SK-N-SH (cell line): ENCODE measurements around the gene ZNF24. TPM values are rescaled to one million over a fixed set of nuclear protein-coding genes. Genes with fewer than 3 reads are reported as not detected.

Experiments
- CTCF ChIA-PET: fragments of 300-600, 350-600 bp; formaldehyde crosslinking; extraction: SDS; loops from one replicate; lab custom pipeline; 2021; lab: Yijun Ruan, JAX
- POLR2A ChIA-PET: fragments of 350-600 bp; sonication (Branson Sonifier 250); formaldehyde crosslinking; extraction: SDS; loops from one replicate; lab custom pipeline; 2020; ENCODE audit warnings: antibody characterized with exemption, inconsistent platforms; lab: Yijun Ruan, JAX
- DNase-seq: peaks from one replicate; pipeline ENCODE4 v3.0.0; 2012
- H2AFZ ChIP-seq: fragments of 200-600 bp; sonication (generic); 2 replicates; pipeline ENCODE4 v1.8.1; 2016; ENCODE audit warnings: antibody characterized with exemption, mild to moderate bottlenecking, low read depth
- H3F3A ChIP-seq: fragments of 200-600 bp; sonication (generic); replicated peaks from 2 replicates; pipeline ENCODE3; 2016; ENCODE audit warnings: antibody characterized with exemption, mild to moderate bottlenecking; ENCODE audit not compliant: insufficient read depth
- H3K27ac ChIP-seq, 2 experiments: fragments of 200-500 bp in 1 of 2; fragments of 200-600 bp in 1 of 2; sonication (Bioruptor generic) in 1 of 2; sonication (generic), shearing (Covaris generic) in 1 of 2; 2 replicates each; pipeline versions ENCODE4 v1.5.1 to v1.6.1; 2014 to 2016; ENCODE audit warnings: low read depth in 2 of 2, inconsistent platforms in 1 of 2, low read length in 1 of 2, mild to moderate bottlenecking in 1 of 2, mixed read lengths in 1 of 2
- H3K27me3 ChIP-seq: fragments of 200-600 bp; sonication (generic), shearing (Covaris generic); 2 replicates; pipeline ENCODE4 v1.6.1; 2016; ENCODE audit warnings: mixed run types; ENCODE audit not compliant: insufficient read depth
- H3K36me3 ChIP-seq, 2 experiments: fragments of 200-500 bp in 1 of 2; fragments of 200-600 bp in 1 of 2; sonication (Bioruptor generic) in 1 of 2; sonication (generic) in 1 of 2; replicated peaks in 1 of 2; 2 replicates each; pipeline versions ENCODE3 to v1.5.1; 2014 to 2016; ENCODE audit warnings: low read length in 1 of 2, mild to moderate bottlenecking in 1 of 2; ENCODE audit not compliant: insufficient read depth in 2 of 2, control insufficient read depth in 1 of 2
- H3K4me1 ChIP-seq, 2 experiments: fragments of 200-500 bp in 1 of 2; fragments of 200-600 bp in 1 of 2; sonication (Bioruptor generic) in 1 of 2; sonication (generic), shearing (Covaris generic) in 1 of 2; 2 replicates each; pipeline versions ENCODE4 v1.5.1 to v1.6.1; 2014 to 2016; ENCODE audit warnings: low read depth in 1 of 2, low read length in 1 of 2, mixed run types in 1 of 2; ENCODE audit not compliant: insufficient read depth in 2 of 2, control insufficient read depth in 1 of 2
- H3K4me2 ChIP-seq: fragments of 200-600 bp; sonication (generic), shearing (Covaris generic); 2 replicates; pipeline ENCODE4 v1.6.1; 2017; ENCODE audit warnings: mixed run types
- H3K4me3 ChIP-seq, 2 experiments: fragments of 200-500 bp in 1 of 2; fragments of 200-600 bp in 1 of 2; sonication (Bioruptor generic) in 1 of 2; sonication (generic), shearing (Covaris generic) in 1 of 2; 2 replicates each; pipeline versions ENCODE4 v1.5.1 to v1.8.1; 2014 to 2016; ENCODE audit warnings: low read depth in 2 of 2, inconsistent platforms in 1 of 2, low read length in 1 of 2, mild to moderate bottlenecking in 1 of 2, mixed read lengths in 1 of 2, moderate library complexity in 1 of 2
- H3K79me2 ChIP-seq: fragments of 200-600 bp; sonication (generic); 2 replicates; pipeline ENCODE4 v1.8.1; 2017; ENCODE audit warnings: mild to moderate bottlenecking; ENCODE audit not compliant: insufficient read depth
- H3K9ac ChIP-seq: fragments of 200-600 bp; sonication (generic); 2 replicates; pipeline ENCODE4 v1.6.1; 2017; ENCODE audit warnings: mixed run types
- H3K9me2 ChIP-seq: fragments of 200-600 bp; sonication (generic); 2 replicates; pipeline ENCODE4 v1.6.1; 2017; ENCODE audit warnings: mixed run types
- H3K9me3 ChIP-seq: fragments of 200-600 bp; sonication (generic); 2 replicates; pipeline ENCODE4 v1.6.1; 2017; ENCODE audit warnings: mixed run types, mild to moderate bottlenecking, moderate library complexity
- H4K20me1 ChIP-seq: fragments of 200-600 bp; sonication (generic); 2 replicates; pipeline ENCODE4 v1.6.1; 2017; ENCODE audit warnings: mild to moderate bottlenecking, mixed run types; ENCODE audit not compliant: insufficient read depth
- CHD2 ChIP-seq: fragments of 150-350 bp; IDR thresholded peaks from 2 replicates; pipeline ENCODE4 v1.6.1; 2018; ENCODE audit warnings: low read length; ENCODE audit not compliant: partially characterized antibody
- EP300 ChIP-seq, 2 experiments: IDR thresholded peaks; 2 replicates each; pipeline versions ENCODE4 v1.4.0 to v1.6.1; 2012; ENCODE audit warnings: borderline replicate concordance in 1 of 2, low read depth in 1 of 2, low read length in 1 of 2
- EZH2phosphoT487 ChIP-seq: fragments of 200-600 bp; sonication (generic); IDR thresholded peaks from 2 replicates; pipeline ENCODE4 v1.6.1; 2017; ENCODE audit warnings: low read depth, mixed run types, mild to moderate bottlenecking, antibody characterized with exemption, moderate library complexity, borderline replicate concordance
- GABPA ChIP-seq: IDR thresholded peaks from 2 replicates; pipeline ENCODE4 v1.4.0; 2012; ENCODE audit warnings: low read depth, mild to moderate bottlenecking
- GATA2 ChIP-seq: sonication (generic); formaldehyde crosslinking; IDR thresholded peaks from 2 replicates; pipeline ENCODE4 v1.5.0; 2020; ENCODE audit warnings: mild to moderate bottlenecking, missing genetic modification reagents
- IRF3 ChIP-seq: fragments of 150-350 bp; IDR thresholded peaks from 2 replicates; pipeline ENCODE4 v1.6.1; 2016; ENCODE audit warnings: mild to moderate bottlenecking, low read depth, low read length
- JUND ChIP-seq: IDR thresholded peaks from 2 replicates; pipeline ENCODE4 v1.4.0; 2012
- NFIC ChIP-seq: IDR thresholded peaks from 2 replicates; pipeline ENCODE4 v1.4.0; 2012; ENCODE audit warnings: borderline replicate concordance
- PBX3 ChIP-seq: IDR thresholded peaks from 2 replicates; pipeline ENCODE4; 2012
- POLR2AphosphoS5 ChIP-seq: IDR thresholded peaks from 2 replicates; pipeline ENCODE4 v1.6.1; 2012; ENCODE audit warnings: low read depth, low read length
- RAD21 ChIP-seq: IDR thresholded peaks from 2 replicates; pipeline ENCODE4 v1.6.1; 2012; ENCODE audit warnings: mild to moderate bottlenecking, low read length
- RCOR1 ChIP-seq: fragments of 150-350 bp; IDR thresholded peaks from 2 replicates; pipeline ENCODE4 v1.6.1; 2017; ENCODE audit warnings: antibody characterized with exemption, low read length
- RFX5 ChIP-seq: IDR thresholded peaks from 2 replicates; pipeline ENCODE4 v1.6.1; 2012; ENCODE audit warnings: mild to moderate bottlenecking, improper control_type of control experiment, low read length
- SMC3 ChIP-seq: IDR thresholded peaks from 2 replicates; pipeline ENCODE4 v1.6.1; 2012; ENCODE audit warnings: low read depth, low read length, improper control_type of control experiment
- TAF1 ChIP-seq: IDR thresholded peaks from 2 replicates; pipeline ENCODE4 v1.6.1; 2012; ENCODE audit warnings: low read depth, mild to moderate bottlenecking, low read length, moderate library complexity, borderline replicate concordance
- TCF12 ChIP-seq: IDR thresholded peaks from 2 replicates; pipeline ENCODE4 v1.4.0; 2012
- WGBS: methylation state at CpG from one replicate; pipeline ENCODE4 v1.1.6; 2017; ENCODE audit warnings: low lambda C conversion rate; 5-methylcytosine and 5-hydroxymethylcytosine counted together
- polyA plus RNA-seq, 3 experiments: library from polyadenylated mRNA; depleted of rRNA; stranded (reverse); fragments of >200 nt; gene quantifications; 2 replicates each; pipeline ENCODE4 v1.2.3, GENCODE V29; 2012
- TF ChIP-seq, protein P1 (sequence below): IDR thresholded peaks from 2 replicates; pipeline ENCODE4 v1.4.0; 2012; ENCODE audit warnings: low read depth
- TF ChIP-seq, protein P2 (sequence below): fragments of 200-600 bp; sonication (generic); IDR thresholded peaks from 2 replicates; pipeline ENCODE4 v1.6.1; 2017; ENCODE audit warnings: antibody characterized with exemption, mild to moderate bottlenecking, moderate library complexity

The ZNF24 gene
- polyA plus RNA-seq, 1 of the 3 experiments (the other 2 are of a cell fraction), result 6.9 TPM

DNA sequence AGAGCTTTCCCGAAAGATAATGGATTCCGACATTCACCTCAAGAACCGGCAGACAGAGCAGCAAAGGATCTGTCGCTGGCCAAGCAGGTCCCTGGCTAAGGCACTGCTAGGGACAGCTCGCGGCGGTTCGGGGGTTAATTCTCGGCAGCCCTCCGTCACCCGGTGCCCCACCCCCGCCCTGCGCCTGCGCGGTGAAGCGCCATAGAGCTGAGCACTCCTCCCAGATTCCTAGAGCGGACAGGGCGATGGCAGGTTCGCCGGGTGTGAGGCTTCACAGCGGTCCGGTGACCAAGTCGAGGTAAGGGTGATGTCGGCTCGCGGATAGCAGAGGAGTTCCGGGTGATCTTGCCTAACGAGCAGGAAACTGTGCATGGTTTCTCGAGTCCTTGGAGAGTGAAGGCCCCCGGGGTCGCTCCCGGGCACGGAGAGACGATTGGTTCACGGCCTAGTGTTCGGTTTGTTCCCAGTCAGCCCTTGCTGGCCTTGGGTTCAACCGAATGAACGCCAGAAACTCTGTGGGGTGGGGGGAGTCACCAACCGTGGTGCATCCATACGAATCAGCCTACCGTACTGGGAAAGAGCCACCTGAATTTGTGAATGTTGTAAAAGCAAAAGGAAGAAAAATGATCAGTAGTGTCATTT lies 54.0 kb downstream of the ZNF24 start, which contains the start of gene ZSCAN30 (continued):
- TF ChIP-seq, protein P1, sequence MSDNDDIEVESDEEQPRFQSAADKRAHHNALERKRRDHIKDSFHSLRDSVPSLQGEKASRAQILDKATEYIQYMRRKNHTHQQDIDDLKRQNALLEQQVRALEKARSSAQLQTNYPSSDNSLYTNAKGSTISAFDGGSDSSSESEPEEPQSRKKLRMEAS, result peak; percentile 78; the same call in 1 of the 2 replicates
- TF ChIP-seq RAD21 (no peak), EP300 (IDR thresholded peaks at IDR 0.05; ENCODE audit: borderline replicate concordance in 1 of 2, low read depth in 1 of 2, low read length in 1 of 2) (peak in 1 of 2 experiments; percentile 4; a peak in 1 of 4 replicates), GABPA (peak; percentile 56), CHD2 (peak; percentile 79), POLR2AphosphoS5 (peak; percentile 92)

GRCh38 chr18:35289727-35290093 lies 54.5 kb downstream of the ZNF24 start:
- no peaks in the 10 kb centered on the region for H3F3A ChIP-seq
- peak overlapping the region; percentile 61 to 75; a peak in 3 of 4 replicates for H3K27ac ChIP-seq
- no peak; the same call in 1 of the 2 replicates for TF ChIP-seq SMC3
- TF ChIP-seq EP300 (IDR thresholded peaks at IDR 0.05; ENCODE audit: borderline replicate concordance in 1 of 2, low read depth in 1 of 2, low read length in 1 of 2), result 0 out of 4 replicates have a peak, but pooled peaks of 1 of the 2 experiments have one; percentile 2
- peak; percentile 30 for DNase-seq
- H3K27me3 ChIP-seq, result no peaks in the 10 kb centered on the region
- H3K36me3 ChIP-seq, result peaks cover 20% of the 10 kb centered on the region in 2 experiments
- peak overlapping the region; percentile 87 for H3K4me2 ChIP-seq
- POLR2A ChIA-PET, result interaction anchor here (0.7 to 2.8 kb wide), 5 partner anchors 14 to 208 kb away, joined by 3 to 21 read pairs (median 3); partner anchors contain the start of genes INO80C and ZNF397
- peak overlapping the region; percentile 87 to 91 for H3K4me3 ChIP-seq
- WGBS, result 1% methylated on average over 8 of the region's 8 CpGs
- H3K9me2 ChIP-seq, result no peaks in the 10 kb centered on the region
- peaks cover 72% of the 10 kb centered on the region for H3K79me2 ChIP-seq
- H3K9me3 ChIP-seq, result peaks cover 19% of the 10 kb centered on the region; the same call in 1 of the 2 replicates
- peak overlapping the region; percentile 98 for H2AFZ ChIP-seq
- peaks cover 0 to 6% of the 10 kb centered on the region in 2 experiments; a peak in 1 of 4 replicates for H3K4me1 ChIP-seq
- H3K9ac ChIP-seq, result peak overlapping the region; percentile 91
- CTCF ChIA-PET, result interaction anchor here (0.6 to 1.5 kb wide), 4 partner anchors 9 to 65 kb away, joined by 3 to 4 read pairs (median 4); partner anchors contain the start of gene ZNF24
- no peaks in the 10 kb centered on the region for H4K20me1 ChIP-seq

- DNase-seq, result peak; percentile 24
- Histone ChIP-seq H3K4me3 (peak overlapping the region; percentile 87 to 91), H3K27me3 (no peaks in the 10 kb centered on the region), H3K27ac (peak overlapping the region; percentile 61 to 75; a peak in 2 of 4 replicates), H4K20me1 (no peaks in the 10 kb centered on the region), H2AFZ (peak overlapping the region; percentile 98), H3K79me2 (peaks cover 69% of the 10 kb centered on the region), H3K9ac (peak overlapping the region; percentile 91), H3K36me3 (peaks cover 16 to 20% of the 10 kb centered on the region in 2 experiments), H3K4me1 (peaks cover 0 to 6% of the 10 kb centered on the region in 2 experiments; a peak in 1 of 4 replicates), H3K9me3 (peaks cover 19% of the 10 kb centered on the region; the same call in 1 of the 2 replicates), H3K9me2 (no peaks in the 10 kb centered on the region), H3K4me2 (peak overlapping the region; percentile 87), H3F3A (no peaks in the 10 kb centered on the region)
- CTCF ChIA-PET, result interaction anchor here (0.6 to 1.5 kb wide), 4 partner anchors 22 to 58 kb away, joined by 3 to 5 read pairs (median 4); partner anchors contain the start of gene ZNF24
- POLR2A ChIA-PET, result interaction anchor here (0.6 to 2.8 kb wide), 4 partner anchors 22 to 209 kb away, joined by 3 to 21 read pairs (median 10); partner anchors contain the start of genes INO80C and ZNF397
- 28% methylated on average over 6 of the region's 6 CpGs for WGBS
- TF ChIP-seq RFX5 (no peak), EP300 (IDR thresholded peaks at IDR 0.05; ENCODE audit: borderline replicate concordance in 1 of 2, low read depth in 1 of 2, low read length in 1 of 2) (no peak), IRF3 (no peak), GATA2 (CRISPR knock-in tag) (no peak), RCOR1 (no peak), TAF1 (no peak), NFIC (no peak), TCF12 (no peak), EZH2phosphoT487 (no peak), PBX3 (no peak), SMC3 (no peak), JUND (no peak)
- TF ChIP-seq, protein P1, result no peak
- TF ChIP-seq, protein P2, sequence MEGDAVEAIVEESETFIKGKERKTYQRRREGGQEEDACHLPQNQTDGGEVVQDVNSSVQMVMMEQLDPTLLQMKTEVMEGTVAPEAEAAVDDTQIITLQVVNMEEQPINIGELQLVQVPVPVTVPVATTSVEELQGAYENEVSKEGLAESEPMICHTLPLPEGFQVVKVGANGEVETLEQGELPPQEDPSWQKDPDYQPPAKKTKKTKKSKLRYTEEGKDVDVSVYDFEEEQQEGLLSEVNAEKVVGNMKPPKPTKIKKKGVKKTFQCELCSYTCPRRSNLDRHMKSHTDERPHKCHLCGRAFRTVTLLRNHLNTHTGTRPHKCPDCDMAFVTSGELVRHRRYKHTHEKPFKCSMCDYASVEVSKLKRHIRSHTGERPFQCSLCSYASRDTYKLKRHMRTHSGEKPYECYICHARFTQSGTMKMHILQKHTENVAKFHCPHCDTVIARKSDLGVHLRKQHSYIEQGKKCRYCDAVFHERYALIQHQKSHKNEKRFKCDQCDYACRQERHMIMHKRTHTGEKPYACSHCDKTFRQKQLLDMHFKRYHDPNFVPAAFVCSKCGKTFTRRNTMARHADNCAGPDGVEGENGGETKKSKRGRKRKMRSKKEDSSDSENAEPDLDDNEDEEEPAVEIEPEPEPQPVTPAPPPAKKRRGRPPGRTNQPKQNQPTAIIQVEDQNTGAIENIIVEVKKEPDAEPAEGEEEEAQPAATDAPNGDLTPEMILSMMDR, result no peak
These were observed 54.9 kb downstream of the ZNF24 start for GRCh38 chr18:35289293-35289692.
